CD4-positive, alpha-beta T cell treated with Interferon gamma for 1 hour (primary cell): ENCODE data around the gene TRAM2.
"Not testable (repeated sequence)": the region's sequence is repeated elsewhere in the genome, so short reads cannot be mapped to it uniquely, and the experiment has no call there.

Experiments
- DNase-seq: peaks from one replicate; pipeline ENCODE4 v3.0.0-alpha.2; 2020

Gene TRAM2

DNA sequence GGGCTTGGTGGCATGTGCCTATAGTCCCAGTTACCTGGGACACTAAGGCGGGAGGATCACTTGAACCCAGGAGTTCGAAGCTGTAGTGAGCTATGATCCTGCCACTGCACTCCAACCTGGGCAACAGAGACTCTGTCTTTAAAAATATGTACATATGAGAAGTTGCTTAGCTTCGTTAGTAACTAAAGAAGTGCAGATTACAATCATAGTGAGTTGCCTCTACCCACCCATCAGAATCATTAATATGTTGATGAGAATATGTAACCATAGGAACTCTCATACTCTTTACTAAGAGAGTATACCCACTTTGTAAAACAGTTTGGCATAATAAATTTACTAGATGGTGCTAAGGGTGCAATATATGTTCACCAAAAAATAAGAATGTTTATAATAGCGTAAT, 102.7 kb downstream of the TRAM2 start:
- no peak for DNase-seq

DNA sequence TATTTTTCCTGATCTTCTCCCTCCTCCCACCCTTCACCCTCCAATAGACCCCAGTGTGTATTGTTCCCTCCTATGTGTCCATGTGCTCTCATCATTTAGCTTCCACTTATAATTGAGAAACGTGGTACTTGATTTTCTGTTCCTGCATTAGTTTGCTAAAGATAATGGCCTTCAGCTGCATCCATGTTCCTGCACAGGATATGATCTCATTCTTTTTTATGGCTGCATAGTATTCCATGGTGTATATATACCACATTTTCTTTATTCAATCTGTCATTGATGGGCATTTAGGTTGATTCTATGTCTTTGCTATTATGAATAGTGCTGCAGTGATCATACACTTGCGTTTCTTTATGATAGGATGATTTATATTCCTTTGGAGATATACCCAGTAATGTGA, 115.7 kb downstream of the TRAM2 start:
- DNase-seq = not testable (repeated sequence)

DNA sequence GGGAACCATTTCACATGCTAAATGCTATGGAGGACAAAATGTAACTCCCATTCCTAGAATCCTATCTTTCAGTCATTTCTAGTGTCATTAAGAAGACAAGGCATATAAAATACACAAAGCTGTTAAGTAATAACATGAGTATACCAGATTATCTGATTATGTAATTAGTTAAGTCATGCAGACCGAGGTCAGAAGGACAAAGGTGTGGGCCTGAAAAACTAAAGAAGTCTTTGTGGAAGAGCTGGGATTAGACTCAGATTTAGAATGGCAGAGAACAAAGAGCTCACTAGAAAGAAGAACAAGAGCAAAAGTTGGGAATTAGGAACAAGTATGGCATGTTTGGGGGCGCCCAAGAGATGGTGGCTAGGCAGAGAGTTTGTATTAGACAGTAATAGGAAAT, 119.8 kb downstream of the TRAM2 start:
- DNase-seq = no peak

DNA sequence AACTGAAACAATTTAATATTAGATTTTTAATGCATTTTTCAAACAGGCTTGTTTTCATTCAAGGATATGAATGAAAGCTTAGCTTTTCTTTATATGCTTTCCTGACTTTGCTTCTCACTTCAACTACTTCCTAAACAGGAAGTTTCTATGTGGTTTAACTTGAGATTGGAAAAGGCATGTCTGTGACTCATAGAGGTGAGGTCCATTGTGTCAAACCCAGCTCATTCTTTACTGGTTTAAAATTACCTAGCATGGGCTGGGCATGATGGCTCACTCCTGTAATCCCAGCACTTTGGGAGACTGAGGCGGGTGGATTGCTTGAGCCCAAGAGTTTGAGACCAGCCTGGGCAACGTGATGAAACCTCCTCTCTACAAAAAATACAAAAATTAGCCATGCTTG, 122.3 kb downstream of the TRAM2 start:
- DNase-seq = no peak
